ENCODE measurements around the gene GTF2IRD1.
A peak's percentile ranks its signal among the peaks of the same experiment; 100 is the strongest.

The GTF2IRD1 gene

GRCh38 chr7:74454021-74454924 is 567 bp downstream of the GTF2IRD1 start:
- H3K27ac Mint-ChIP-seq, result no peak overlapping the region
- DNase-seq, result peak; percentile 50

DNA sequence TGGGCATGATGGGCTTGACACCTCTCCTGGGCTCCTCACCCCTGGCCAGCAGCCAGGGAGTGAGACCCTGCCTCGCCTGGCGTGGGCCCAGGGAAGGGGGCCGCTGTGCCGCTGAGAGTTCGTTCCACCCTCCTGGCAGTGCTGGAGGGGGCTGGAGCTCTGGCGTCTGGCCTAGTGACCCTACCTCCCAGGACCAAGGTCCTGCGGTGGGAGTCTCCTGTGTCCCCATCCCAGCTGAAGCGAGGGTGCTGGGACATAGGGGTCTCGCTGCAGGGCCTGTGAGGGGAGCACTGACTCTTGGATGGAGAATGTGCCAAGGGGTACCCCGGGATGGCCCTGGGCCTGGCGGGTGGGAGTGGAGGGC is 1.2 kb downstream of the GTF2IRD1 start:
- Mint-ChIP-seq H3K36me3 (ENCODE audit: low read depth) (peaks cover 7% of the 10 kb centered on the region), H3K4me3 (peak overlapping the region; percentile 77), H3K4me1 (peaks cover 52% of the 10 kb centered on the region), H3K27me3 (ENCODE audit: low read depth, poor library complexity) (peaks cover 4% of the 10 kb centered on the region), H3K27ac (no peak overlapping the region), H3K9me3 (no peaks in the 10 kb centered on the region)
- DNase-seq, result peak; percentile 40
- TF ChIP-seq, protein P1, sequence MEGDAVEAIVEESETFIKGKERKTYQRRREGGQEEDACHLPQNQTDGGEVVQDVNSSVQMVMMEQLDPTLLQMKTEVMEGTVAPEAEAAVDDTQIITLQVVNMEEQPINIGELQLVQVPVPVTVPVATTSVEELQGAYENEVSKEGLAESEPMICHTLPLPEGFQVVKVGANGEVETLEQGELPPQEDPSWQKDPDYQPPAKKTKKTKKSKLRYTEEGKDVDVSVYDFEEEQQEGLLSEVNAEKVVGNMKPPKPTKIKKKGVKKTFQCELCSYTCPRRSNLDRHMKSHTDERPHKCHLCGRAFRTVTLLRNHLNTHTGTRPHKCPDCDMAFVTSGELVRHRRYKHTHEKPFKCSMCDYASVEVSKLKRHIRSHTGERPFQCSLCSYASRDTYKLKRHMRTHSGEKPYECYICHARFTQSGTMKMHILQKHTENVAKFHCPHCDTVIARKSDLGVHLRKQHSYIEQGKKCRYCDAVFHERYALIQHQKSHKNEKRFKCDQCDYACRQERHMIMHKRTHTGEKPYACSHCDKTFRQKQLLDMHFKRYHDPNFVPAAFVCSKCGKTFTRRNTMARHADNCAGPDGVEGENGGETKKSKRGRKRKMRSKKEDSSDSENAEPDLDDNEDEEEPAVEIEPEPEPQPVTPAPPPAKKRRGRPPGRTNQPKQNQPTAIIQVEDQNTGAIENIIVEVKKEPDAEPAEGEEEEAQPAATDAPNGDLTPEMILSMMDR (IDR thresholded peaks at IDR 0.05), result no peak

More at GRCh38 chr7:74454021-74454924, 567 bp downstream of the GTF2IRD1 start:
- H3K27me3 Mint-ChIP-seq (ENCODE audit: low read depth, poor library complexity), result peaks cover 5% of the 10 kb centered on the region
- H3K4me3 Mint-ChIP-seq, result peak overlapping the region; percentile 77
- peaks cover 46% of the 10 kb centered on the region for H3K4me1 Mint-ChIP-seq
- H3K9me3 Mint-ChIP-seq, result no peaks in the 10 kb centered on the region
- H3K36me3 Mint-ChIP-seq (ENCODE audit: low read depth), result peaks cover 7% of the 10 kb centered on the region
- TF ChIP-seq, protein P1 (IDR thresholded peaks at IDR 0.05), result no peak

DNA sequence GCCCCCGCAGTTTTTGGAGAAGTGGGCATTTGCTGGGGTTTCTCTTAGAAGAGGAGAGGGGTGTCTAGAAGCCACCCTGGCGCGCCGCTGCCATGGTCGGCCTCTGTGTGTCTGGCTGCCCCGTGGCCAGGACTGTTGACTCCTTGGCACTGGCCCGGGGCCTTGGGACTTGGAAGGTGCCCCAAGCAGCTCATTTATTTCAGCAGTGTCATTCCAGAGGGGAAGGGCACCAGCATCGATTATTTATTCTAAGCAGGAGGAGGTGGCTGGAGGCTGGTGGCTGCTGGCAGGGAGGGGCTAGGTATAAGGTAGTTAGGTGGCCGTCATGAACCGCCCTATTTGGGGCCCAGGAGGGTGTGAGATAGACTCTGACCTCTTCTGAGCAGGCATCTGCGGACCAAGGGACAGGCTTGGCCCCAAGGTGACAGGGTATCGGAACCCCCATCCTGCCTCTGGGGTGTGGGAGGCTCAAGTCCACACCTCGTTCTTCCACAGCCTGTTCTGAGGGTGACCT is 1.6 kb downstream of the GTF2IRD1 start:
- TF ChIP-seq, protein P1 (IDR thresholded peaks at IDR 0.05), result no peak
- H3K36me3 Mint-ChIP-seq (ENCODE audit: low read depth), result peaks cover 7% of the 10 kb centered on the region
- peak overlapping the region; percentile 77 for H3K4me3 Mint-ChIP-seq
- DNase-seq, result no peak
- no peaks in the 10 kb centered on the region for H3K9me3 Mint-ChIP-seq
- peaks cover 4% of the 10 kb centered on the region for H3K27me3 Mint-ChIP-seq (ENCODE audit: low read depth, poor library complexity)
- peaks cover 53% of the 10 kb centered on the region for H3K4me1 Mint-ChIP-seq
- H3K27ac Mint-ChIP-seq, result peak overlapping the region; percentile 68

DNA sequence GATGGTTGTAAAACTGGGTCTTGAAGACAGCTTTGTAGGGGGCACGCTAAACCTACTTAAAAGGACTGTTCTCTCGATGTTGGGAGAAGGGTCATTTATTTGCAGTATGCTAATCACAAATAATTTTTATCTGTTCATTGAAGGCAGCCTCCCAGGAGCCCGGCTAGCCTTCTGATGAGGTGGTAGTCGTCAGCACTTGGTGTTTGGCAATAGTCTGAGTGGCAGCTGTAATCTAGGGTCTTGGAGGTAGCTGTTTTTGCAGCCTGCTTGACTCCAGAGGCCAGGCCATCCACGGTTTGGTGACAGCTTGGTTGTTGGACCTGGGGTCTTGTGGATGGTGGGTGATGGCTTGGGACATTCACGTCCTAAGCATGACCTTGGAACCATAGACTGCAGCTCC is 2.2 kb downstream of the GTF2IRD1 start:
- Mint-ChIP-seq H3K27me3 (ENCODE audit: low read depth, poor library complexity) (no peaks in the 10 kb centered on the region), H3K27ac (peak overlapping the region; percentile 68), H3K4me3 (peak overlapping the region; percentile 77), H3K36me3 (ENCODE audit: low read depth) (peaks cover 7% of the 10 kb centered on the region), H3K4me1 (peaks cover 53% of the 10 kb centered on the region), H3K9me3 (no peaks in the 10 kb centered on the region)
- TF ChIP-seq, protein P1 (IDR thresholded peaks at IDR 0.05), result no peak
- no peak for DNase-seq

DNA sequence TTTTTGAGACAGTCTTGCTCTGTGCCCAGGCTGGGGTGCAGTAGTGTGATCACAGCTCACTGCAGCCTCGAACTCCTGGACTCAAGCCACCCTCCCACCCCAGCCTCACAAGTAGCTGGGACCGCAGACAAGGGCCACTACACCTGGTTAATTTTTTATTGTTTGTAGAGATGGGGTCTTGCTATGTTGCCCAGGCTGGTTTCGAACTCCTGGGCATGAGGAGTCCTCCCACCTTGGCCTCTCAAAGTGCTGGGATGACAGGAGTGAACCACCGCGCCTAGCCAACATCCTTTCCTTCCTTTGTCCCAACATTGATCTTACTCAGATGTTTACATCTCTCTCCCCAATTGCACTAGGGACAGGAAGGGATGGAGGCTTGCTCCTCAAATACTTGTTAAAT is 3.3 kb downstream of the GTF2IRD1 start:
- TF ChIP-seq, protein P1 (IDR thresholded peaks at IDR 0.05), result no peak
- DNase-seq, result no peak

More for the DNA sequence above, 3.3 kb downstream of the GTF2IRD1 start:
- H3K4me3 Mint-ChIP-seq, result no peak overlapping the region
- H3K27ac Mint-ChIP-seq, result no peak overlapping the region
- H3K36me3 Mint-ChIP-seq (ENCODE audit: low read depth), result peaks cover 7% of the 10 kb centered on the region
- H3K27me3 Mint-ChIP-seq (ENCODE audit: low read depth, poor library complexity), result no peaks in the 10 kb centered on the region
- H3K9me3 Mint-ChIP-seq, result no peaks in the 10 kb centered on the region
- H3K4me1 Mint-ChIP-seq, result peaks cover 53% of the 10 kb centered on the region

Measured in nephron progenitor cell (in vitro differentiated cells).